ENCODE data around the gene EEIG1.

The EEIG1 gene

DNA sequence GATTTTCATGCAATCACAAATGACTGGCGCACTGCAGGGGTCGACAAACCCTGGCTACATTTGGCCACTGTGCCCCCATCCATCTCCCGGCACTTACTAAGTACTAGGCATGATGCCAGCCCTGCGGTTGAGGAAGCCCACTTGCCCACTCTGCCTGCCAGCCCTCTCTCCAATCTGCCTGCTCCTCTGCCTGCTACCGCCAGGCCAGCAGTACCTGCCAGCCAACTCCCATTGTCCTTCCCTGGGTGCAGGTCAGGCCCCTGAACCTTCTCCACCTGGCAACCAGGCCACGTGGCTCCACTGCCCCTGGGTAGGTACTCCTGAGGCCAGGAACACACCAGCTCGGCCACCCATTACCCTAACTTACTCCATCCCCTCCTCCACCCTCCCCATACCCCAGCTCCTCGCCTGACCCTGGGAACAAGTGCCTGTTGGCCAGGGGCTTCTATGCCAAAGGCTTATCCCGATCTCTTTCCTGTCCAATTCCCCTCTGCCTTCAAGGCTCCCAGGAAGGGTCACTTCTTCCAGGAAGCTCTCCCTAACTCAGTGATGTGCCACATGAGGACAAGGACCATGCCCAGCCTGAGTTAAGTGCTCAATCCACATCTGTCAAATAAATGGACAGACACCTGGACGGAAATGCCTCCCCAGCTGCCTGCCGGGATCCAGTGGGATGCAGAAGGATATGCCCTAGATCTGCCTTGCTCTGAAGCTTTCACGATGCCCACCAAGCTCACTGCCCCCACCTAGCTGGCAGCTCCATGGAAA is 6.6 kb downstream of the EEIG1 start:
- Mint-ChIP-seq H3K27me3 (no peaks in the 10 kb centered on the region), H3K36me3 (ENCODE audit: low read depth) (peaks cover 2% of the 10 kb centered on the region), H3K9me3 (no peaks in the 10 kb centered on the region), H3K4me1 (peaks cover 93% of the 10 kb centered on the region), H3K27ac (peak overlapping the region; percentile 88), H3K4me3 (peak overlapping the region; percentile 91)
- no peak for ATAC-seq
- no peak for DNase-seq

DNA sequence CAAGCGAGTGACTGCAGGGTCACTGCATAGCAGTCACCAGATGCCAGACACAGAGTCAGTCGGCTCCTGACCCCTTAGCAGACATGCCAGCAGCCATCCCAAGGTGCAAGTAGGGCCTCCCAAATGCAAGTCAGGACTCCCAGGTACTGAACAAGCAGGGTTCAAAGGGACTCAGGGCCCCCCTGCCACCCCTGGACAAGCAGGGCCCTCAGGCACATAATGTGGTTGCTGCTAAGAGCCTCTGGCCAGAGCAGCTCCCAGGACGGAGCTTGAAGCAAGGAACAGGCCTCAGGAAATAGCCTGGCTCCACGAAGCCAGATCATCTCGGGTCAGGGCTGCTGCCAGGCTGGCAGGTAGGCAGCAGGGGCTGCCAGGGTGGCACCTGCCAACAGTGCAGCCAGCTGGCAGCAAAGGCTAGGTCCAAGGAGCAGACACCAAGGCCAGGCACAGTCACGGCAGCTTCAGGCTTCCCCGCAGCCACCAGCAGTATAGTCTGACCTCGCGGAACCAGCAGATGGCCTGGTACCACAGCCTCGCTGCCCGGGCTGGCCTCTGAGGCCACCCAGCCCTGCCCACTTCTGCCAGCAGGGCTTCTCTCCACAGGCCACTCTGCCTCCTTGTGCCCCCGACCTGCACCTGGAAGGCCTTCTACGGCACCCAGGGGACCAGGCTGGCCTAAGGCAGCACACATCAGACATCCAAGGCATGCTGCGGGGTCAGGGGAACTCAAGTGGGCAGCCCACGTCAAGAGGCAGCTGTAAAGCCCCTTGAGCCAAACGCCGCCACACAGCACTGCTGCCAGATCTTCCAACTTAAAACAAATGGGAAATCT is 7.4 kb downstream of the EEIG1 start:
- H3K36me3 Mint-ChIP-seq (ENCODE audit: low read depth): peaks cover 2% of the 10 kb centered on the region
- no peaks in the 10 kb centered on the region for H3K27me3 Mint-ChIP-seq
- no peaks in the 10 kb centered on the region for H3K9me3 Mint-ChIP-seq
- peak overlapping the region; percentile 91 for H3K4me3 Mint-ChIP-seq
- H3K27ac Mint-ChIP-seq: peak overlapping the region; percentile 88
- H3K4me1 Mint-ChIP-seq: peaks cover 96% of the 10 kb centered on the region
- DNase-seq (no peak), ATAC-seq (no peak)

DNA sequence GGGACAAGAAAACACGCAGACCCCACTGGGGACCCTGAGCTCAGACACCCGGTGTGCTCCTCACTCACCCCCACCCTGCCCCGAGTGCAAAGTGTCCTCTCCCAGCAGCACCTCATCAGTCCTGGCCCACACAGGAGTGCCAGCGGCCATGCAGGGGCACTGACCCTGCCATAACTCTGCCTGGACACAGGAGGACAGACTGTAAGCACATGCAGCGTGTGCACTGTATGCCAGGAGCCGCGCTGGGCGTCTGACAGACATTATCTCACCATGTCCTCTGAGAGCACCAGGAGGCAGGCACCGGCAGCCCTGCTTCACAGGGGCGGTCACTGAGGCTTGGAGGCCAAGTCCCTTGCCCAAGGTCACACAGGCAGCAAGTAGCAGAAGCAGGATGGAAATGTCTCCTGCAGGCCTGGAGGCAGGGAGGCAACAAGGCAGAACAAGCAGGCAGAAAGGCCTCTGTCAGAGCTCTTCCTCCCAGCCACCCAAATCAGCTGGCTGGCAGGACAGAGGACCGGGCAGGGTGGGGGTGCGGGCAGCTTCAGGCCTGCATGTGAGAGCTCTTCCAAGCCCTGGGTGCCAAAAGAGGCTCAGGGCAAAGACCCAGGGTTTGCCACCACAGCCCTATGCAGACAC is 8.4 kb downstream of the EEIG1 start:
- H3K9me3 Mint-ChIP-seq: no peaks in the 10 kb centered on the region
- no peak for DNase-seq
- H3K27me3 Mint-ChIP-seq: no peaks in the 10 kb centered on the region
- H3K4me3 Mint-ChIP-seq: peak overlapping the region; percentile 66
- H3K4me1 Mint-ChIP-seq: peaks cover 97% of the 10 kb centered on the region
- no peak for ATAC-seq
- H3K36me3 Mint-ChIP-seq (ENCODE audit: low read depth): peaks cover 2% of the 10 kb centered on the region
- peak overlapping the region; percentile 89 for H3K27ac Mint-ChIP-seq

DNA sequence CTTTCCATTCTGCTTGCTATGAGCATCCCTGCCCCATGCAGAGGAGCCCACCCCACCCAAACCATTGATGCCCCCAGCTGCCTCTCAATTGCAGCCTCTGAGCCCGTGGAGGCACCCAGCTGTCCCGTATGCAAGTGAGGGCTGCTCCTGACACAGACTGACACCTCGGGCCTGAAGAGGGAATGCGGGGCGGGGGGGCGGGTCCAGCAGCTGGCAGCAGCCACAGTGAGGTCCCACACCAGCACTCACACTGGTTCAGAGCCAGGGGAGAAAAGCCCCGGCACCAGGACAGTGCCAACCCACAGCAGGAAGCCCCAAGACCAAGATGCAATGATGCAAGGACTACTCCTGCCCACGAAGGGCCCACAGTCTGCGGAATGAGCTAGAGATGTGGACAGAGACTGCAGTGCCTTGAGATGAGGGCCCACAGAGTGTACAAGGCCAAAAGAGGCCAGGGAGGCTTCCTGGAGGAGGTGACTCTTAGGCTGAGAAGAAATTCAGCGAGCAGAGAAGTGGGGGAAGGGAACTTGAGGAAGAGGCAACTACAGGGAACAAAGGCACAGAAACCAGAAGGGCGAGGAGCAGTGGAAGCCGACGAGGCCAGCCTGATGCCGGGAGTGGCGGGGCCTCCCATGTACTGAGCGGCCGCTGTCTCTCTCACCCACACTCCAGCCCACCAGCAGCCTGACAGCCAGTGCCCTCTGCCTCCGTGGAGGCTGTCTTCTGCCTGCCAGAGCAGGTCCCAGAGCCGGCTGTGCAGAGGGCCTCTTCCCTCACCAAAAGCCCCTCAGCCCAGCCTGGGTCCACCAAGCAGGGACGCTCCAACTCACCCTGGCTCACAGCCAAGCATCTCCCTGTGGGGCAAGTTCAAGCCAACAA is 9.2 kb downstream of the EEIG1 start:
- H3K9me3 Mint-ChIP-seq: no peaks in the 10 kb centered on the region
- ATAC-seq (peak; percentile 4), DNase-seq (peak; percentile 22)
- peak overlapping the region; percentile 89 for H3K27ac Mint-ChIP-seq
- H3K4me3 Mint-ChIP-seq: peak overlapping the region; percentile 66
- peaks cover 98% of the 10 kb centered on the region for H3K4me1 Mint-ChIP-seq
- H3K36me3 Mint-ChIP-seq (ENCODE audit: low read depth): peaks cover 2% of the 10 kb centered on the region
- no peaks in the 10 kb centered on the region for H3K27me3 Mint-ChIP-seq

DNA sequence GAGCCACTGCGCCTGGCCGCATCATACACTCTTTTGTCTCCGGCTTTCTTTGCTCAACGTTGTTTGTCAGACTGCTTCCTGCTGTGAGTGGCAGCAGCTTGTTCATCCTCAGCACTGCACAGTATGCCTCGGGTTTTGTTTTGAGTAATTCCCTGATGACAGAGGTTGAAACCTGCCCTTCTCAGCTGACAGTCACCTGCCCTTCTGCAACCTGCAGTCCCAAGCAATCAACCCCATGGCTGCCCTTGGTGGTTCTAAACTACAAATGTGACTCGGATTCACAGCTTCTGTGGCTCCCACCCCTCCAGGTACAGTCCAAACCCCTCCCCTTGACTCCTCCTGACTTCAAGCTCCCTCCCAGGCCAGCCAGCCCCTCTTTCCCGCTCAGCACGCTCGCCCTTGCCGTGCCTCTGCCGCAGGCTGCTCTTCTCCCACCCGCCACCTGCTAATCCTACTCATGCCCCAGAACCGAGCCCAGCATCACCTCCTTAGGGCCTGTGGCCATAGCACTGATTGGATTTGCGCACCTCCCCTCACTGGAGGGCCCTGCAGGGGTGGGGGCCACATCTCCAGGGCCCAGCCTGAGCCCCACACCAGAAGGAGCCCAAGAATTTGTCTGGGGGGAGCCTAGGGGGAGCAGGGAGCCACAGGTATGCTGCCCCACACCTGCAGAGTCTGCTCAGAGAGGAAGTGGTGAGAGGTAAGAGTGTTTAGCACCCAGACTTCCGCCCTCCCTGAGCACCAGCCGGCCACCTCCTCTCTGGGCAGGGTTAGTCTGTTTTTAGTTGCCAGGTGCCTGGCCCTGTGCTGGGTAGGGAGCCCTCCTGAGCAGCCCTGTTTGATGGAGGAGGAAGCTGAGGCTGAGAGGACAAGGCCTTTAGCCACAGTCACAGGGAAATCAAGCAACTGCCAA is 10.1 kb downstream of the EEIG1 start:
- Mint-ChIP-seq H3K4me3 (peak overlapping the region; percentile 60), H3K4me1 (peaks cover 98% of the 10 kb centered on the region), H3K27me3 (no peaks in the 10 kb centered on the region), H3K36me3 (ENCODE audit: low read depth) (peaks cover 2% of the 10 kb centered on the region), H3K27ac (peak overlapping the region; percentile 85), H3K9me3 (no peaks in the 10 kb centered on the region)
- DNase-seq: peak; percentile 67
- ATAC-seq: peak; percentile 85

DNA sequence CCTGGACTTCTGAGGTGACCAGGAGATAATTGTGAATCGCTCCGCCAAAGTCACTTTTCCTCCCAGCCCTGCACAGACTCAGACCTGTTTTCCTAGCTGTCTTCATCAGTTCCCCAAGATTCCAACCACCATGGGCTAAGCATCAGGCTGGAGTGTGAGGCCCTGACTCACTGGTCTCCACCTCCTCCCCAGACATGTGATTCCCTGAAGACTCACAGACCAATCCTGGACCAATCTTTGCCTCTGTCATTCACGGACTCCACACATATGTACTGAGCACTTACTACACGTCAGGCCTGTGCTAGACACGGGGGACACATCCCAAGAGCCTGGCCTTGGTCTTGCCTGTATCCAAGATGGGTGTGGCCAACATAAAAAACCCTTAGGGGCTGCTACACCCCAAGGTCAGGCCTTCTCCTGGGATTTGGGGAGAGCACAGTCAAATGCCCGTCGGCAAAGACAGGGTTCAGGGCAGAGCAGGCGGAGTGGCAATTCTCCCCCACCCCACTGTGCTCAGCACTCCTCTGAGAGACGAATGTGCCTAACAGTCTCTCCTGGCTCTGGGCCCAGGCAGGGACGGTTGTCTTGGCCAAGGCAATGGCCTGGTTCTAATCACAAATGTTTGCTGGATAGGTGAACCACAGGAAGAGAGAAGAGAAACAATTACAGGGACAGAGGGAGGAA is 11.9 kb downstream of the EEIG1 start:
- Mint-ChIP-seq H3K9me3 (no peaks in the 10 kb centered on the region), H3K27ac (peak overlapping the region; percentile 85), H3K36me3 (ENCODE audit: low read depth) (peaks cover 2% of the 10 kb centered on the region), H3K27me3 (no peaks in the 10 kb centered on the region), H3K4me3 (peak overlapping the region; percentile 60), H3K4me1 (peaks cover 98% of the 10 kb centered on the region)
- ATAC-seq: no peak
- DNase-seq: no peak

DNA sequence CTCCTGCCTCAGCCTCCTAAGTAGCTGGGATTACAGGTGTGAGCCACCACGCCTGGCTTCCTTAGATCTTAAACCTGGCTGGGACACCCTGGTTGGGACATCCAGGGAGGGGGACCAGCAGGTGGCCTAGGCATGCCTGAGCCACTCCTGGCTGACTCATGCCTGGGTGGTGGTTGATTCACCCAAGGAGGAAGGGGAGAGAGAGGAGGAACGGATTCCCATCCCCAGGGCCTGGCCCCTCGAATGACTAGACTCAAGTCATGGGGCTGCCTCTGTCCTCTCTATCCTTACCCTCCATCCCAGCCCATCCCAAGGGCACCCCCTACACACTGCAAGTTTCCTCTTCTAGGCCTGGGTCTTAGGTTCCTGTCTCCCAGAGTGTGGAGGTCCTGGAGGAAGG is 12.7 kb downstream of the EEIG1 start:
- ATAC-seq (peak; percentile 20), DNase-seq (peak; percentile 46)
- Mint-ChIP-seq H3K4me1 (peaks cover 99% of the 10 kb centered on the region), H3K27ac (peak overlapping the region; percentile 85), H3K27me3 (no peaks in the 10 kb centered on the region), H3K9me3 (no peaks in the 10 kb centered on the region), H3K36me3 (ENCODE audit: low read depth) (peaks cover 2% of the 10 kb centered on the region), H3K4me3 (peak overlapping the region; percentile 5)

DNA sequence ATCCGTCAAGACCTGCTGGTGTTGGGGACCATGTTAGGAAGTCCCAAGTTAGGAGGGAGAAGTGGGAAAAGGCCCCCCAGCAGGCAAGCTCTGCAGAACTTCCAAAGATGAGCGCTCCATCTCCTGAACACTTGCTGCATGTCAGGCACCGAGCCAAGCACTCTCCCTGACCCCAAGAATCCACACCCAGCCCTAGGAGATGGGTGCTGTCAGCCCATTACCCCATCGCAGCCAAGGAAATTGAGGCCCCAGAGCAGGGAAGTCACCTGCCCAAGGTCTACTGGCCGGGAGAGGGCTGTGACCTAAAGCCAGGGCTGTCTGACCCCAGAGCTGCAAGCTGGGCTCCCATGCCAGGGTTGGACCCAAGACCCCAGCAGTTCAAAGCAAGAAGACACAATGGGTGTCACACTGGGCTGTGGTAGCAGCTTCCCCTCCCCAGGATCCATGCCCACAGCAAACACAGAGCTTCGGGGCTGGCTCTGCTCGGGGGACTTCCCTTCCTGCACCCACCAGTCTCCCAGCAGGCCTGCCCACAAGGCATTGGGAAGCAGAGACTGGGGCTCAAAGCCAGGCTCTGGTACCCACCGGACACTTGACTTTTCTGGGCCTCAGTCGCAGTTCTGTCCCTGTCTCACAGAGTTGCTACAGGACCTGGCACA is 13.5 kb downstream of the EEIG1 start:
- DNase-seq: no peak
- no peaks in the 10 kb centered on the region for H3K27me3 Mint-ChIP-seq
- no peak overlapping the region for H3K4me3 Mint-ChIP-seq
- peaks cover 99% of the 10 kb centered on the region for H3K4me1 Mint-ChIP-seq
- H3K36me3 Mint-ChIP-seq (ENCODE audit: low read depth): peaks cover 2% of the 10 kb centered on the region
- H3K9me3 Mint-ChIP-seq: no peaks in the 10 kb centered on the region
- peak overlapping the region; percentile 85 for H3K27ac Mint-ChIP-seq
- no peak for ATAC-seq

DNA sequence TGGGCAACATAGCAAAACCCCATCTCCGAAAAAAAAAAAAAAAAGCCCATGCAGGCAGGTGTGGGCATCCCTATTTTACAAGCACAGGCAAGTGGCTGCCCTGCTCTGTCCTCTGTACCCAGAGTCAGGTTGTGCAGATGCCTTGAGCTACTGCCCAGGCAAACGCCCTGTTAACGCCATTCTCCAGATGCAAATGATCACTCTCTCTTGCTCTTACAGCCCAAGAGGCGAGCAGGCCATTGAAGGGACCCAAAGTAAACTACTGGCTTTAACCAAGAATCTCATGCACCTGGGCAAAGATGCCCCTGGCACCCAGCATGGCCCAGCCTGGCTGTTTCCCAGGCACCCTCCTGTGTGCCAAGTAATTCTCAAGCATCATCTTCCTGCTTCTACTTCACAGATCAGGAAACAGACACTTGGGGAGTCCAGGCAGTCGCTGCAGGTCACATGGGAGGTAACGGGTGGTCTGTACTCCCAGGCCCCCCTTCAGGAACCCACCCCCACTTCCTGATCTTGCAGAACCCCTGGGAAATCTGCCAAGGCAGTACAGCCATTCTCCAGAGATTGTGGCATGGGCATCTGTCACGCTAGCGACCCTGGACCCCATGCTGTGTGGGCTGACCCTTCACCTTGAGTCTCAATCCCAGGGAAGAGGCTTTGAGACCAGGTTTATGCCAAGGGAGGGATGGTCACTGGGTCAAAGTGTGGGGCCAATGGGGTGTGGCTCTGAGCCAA is 14.2 kb downstream of the EEIG1 start:
- no peak overlapping the region for H3K4me3 Mint-ChIP-seq

DNA sequence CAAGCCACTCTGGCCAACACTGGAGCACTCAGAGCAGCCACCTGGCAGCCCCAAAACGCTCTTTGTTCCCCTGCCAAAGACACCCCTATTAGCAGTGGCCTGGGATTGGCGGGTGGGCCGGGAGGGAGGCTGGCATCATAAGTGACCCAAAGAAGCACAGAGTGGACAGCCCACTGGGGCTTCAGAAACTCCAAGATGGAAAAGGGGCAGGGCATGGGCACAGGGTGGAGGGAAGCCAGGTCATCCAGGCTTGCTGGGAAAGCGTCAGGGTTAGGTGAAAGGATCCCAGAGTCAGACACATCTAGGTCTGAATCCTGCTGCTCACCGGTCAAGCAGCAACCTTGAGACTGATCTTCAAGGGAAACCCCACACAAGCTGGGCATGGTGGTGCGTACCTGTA is 14.8 kb downstream of the EEIG1 start:
- Mint-ChIP-seq H3K9me3 (no peaks in the 10 kb centered on the region), H3K27me3 (no peaks in the 10 kb centered on the region), H3K4me1 (peaks cover 99% of the 10 kb centered on the region), H3K27ac (peak overlapping the region; percentile 91), H3K36me3 (ENCODE audit: low read depth) (peaks cover 3% of the 10 kb centered on the region), H3K4me3 (peak overlapping the region; percentile 72)
- DNase-seq: no peak
- no peak for ATAC-seq

More for the DNA sequence above, 14.2 kb downstream of the EEIG1 start:
- ATAC-seq (no peak), DNase-seq (no peak)
- H3K4me1 Mint-ChIP-seq: peaks cover 99% of the 10 kb centered on the region
- peaks cover 3% of the 10 kb centered on the region for H3K36me3 Mint-ChIP-seq (ENCODE audit: low read depth)
- peak overlapping the region; percentile 91 for H3K27ac Mint-ChIP-seq
- H3K27me3 Mint-ChIP-seq: no peaks in the 10 kb centered on the region
- no peaks in the 10 kb centered on the region for H3K9me3 Mint-ChIP-seq

DNA sequence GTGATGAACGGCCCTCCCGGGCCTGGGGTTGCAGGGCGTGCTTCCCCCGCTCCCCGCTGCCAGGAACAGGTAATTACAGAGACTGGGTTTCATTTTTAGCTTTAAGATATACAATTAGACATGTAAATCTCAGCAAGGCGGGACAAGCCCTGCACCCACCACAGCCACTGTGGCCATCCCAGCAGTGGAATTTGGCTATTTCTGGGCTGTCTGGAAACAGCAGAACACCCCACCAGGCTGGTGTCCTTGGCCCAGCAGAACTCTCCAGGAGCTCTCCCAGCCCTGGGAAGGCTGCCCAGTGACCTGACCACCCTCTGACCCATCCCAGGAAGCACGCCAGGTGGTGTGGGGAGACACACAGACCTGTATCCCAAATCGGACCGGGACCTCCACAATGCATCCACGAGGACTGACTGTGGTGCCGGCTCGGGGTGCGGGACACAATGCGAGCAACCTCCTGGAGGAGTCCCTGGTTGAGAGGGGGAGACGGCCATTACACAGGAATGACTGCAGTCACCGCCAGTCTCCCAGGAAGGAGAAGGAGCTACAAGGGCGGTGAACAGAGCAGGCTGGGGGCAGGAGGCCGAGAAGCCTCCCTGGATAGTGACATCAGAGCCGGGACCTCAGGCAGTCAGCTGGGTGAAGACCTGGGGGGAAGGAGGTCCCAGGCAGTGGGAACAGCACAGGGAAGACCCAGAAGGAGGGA is 17.3 kb downstream of the EEIG1 start:
- peak overlapping the region; percentile 91 for H3K27ac Mint-ChIP-seq

More for the DNA sequence above, 17.3 kb downstream of the EEIG1 start:
- Mint-ChIP-seq H3K4me1 (peaks cover 99% of the 10 kb centered on the region), H3K9me3 (no peaks in the 10 kb centered on the region), H3K27me3 (no peaks in the 10 kb centered on the region), H3K36me3 (ENCODE audit: low read depth) (peaks cover 4% of the 10 kb centered on the region), H3K4me3 (peak overlapping the region; percentile 43)
- no peak for ATAC-seq
- no peak for DNase-seq

Measured in activated naive CD8-positive, alpha-beta T cell treated with anti-CD3 and anti-CD28 coated beads, Interleukin-2, amount 50 U/mL, for 24 hours (primary cell).